Neural crest cell (in vitro differentiated cells): ENCODE measurements around the gene ASF1A. TPM values are rescaled to one million over a fixed set of nuclear protein-coding genes. Genes with fewer than 3 reads are reported as not detected.

ENCODE experiments used
- DNase-seq: peaks from one replicate; pipeline ENCODE4 v3.0.0; 2021; ENCODE audit warnings: low read depth, mixed read lengths, low spot score
- H3K27ac Mint-ChIP-seq: one replicate; pipeline ENCODE4 v1.8.0; 2021; ENCODE audit warnings: mild to moderate bottlenecking, mixed read lengths; ENCODE audit not compliant: unreplicated experiment
- H3K27me3 Mint-ChIP-seq: 2 replicates; pipeline ENCODE4 v1.8.0; 2021; ENCODE audit warnings: low read depth, mild to moderate bottlenecking, mixed read lengths
- H3K36me3 Mint-ChIP-seq: 2 replicates; pipeline ENCODE4 v1.8.0; 2021; ENCODE audit warnings: low read depth, mild to moderate bottlenecking, mixed read lengths
- H3K4me1 Mint-ChIP-seq: 2 replicates; pipeline ENCODE4 v1.8.0; 2021; ENCODE audit warnings: mixed read lengths
- H3K4me3 Mint-ChIP-seq: one replicate; pipeline ENCODE4 v1.8.0; 2021; ENCODE audit warnings: mild to moderate bottlenecking, mixed read lengths
- H3K9me3 Mint-ChIP-seq: 2 replicates; pipeline ENCODE4 v1.8.0; 2021; ENCODE audit warnings: mixed read lengths
- CTCF ChIP-seq: fragments of 200-600 bp; sonication (generic); conservative IDR thresholded peaks from 2 replicates; pipeline ENCODE4 v1.5.0; 2021; ENCODE audit warnings: antibody characterized with exemption, mild to moderate bottlenecking
- total RNA-seq: library from RNA; stranded (reverse); gene quantifications from 2 replicates; pipeline ENCODE4 v1.2.1, GENCODE V29; 2021

Gene ASF1A
- total RNA-seq, 1 donor from 2014 or later: 39.6 TPM

DNA sequence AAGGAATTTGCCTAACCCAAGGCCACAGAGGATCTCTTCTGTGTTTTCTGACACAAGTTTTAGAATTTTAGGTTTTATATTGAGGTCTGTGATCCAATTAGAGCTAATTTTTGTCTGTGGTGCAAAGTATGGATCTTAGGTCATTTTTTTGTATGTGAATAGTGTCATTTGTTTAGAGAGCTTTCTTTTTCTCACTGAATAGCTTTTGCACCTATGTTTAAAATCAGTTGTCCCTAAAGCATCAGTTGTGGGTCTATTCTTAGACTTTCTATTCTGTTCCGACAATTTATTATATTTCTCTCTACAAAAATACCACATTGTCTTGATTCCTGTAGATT, 41.3 kb downstream of the ASF1A start:
- no peak for TF ChIP-seq CTCF
- peaks cover 30% of the 10 kb centered on the region for H3K4me1 Mint-ChIP-seq

DNA sequence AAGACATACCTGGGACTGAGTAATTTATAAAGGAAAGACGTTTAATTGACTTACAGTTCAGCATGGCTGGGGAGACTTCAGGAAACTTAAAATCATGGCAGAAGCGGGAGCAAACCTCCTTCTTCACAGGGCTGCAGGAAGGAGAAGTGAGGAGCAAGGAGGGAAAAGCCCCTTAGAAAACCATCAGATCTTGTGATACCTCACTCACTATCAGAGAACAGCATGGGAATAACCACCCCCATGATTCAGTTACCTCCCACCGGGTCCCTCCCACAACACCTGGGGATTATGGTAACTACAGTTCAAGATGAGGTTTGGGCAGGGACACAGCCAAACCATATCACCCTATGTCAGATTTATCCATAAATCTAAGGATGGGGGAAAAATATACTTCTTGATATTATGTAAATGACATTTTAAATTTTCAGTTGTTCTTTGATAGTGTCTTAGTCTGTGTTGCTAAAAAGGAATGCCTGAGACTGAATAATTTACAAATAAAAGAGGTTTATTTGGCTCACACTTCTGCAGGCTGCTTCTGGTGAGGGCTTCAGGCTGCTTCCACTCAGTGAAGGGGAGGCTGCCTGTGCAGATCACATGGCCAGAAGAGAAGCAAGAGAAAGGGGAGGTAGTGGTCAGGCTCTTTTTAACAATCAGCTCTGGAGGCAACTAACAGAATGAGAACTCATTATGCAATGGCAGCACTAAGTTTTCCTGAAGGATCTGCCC, 42.2 kb downstream of the ASF1A start:
- H3K27ac Mint-ChIP-seq: no peak overlapping the region
- H3K4me1 Mint-ChIP-seq: peaks cover 30% of the 10 kb centered on the region
- no peaks in the 10 kb centered on the region for H3K27me3 Mint-ChIP-seq
- H3K36me3 Mint-ChIP-seq: peaks cover 15% of the 10 kb centered on the region
- TF ChIP-seq CTCF: no peak
- DNase-seq: no peak
- peak overlapping the region; percentile 95 for H3K4me3 Mint-ChIP-seq
- peaks cover 5% of the 10 kb centered on the region for H3K9me3 Mint-ChIP-seq

More for the DNA sequence above, 41.3 kb downstream of the ASF1A start:
- H3K4me3 Mint-ChIP-seq: peak overlapping the region; percentile 95
- H3K9me3 Mint-ChIP-seq: peaks cover 3% of the 10 kb centered on the region
- peaks cover 13% of the 10 kb centered on the region for H3K36me3 Mint-ChIP-seq
- no peaks in the 10 kb centered on the region for H3K27me3 Mint-ChIP-seq
- peak overlapping the region; percentile 99 for H3K27ac Mint-ChIP-seq
- DNase-seq: no peak

GRCh38 chr6:118939683-118940082, 45.7 kb downstream of the ASF1A start:
- DNase-seq: no peak
- peaks cover 31% of the 10 kb centered on the region for H3K36me3 Mint-ChIP-seq
- H3K9me3 Mint-ChIP-seq: peaks cover 13% of the 10 kb centered on the region
- no peak overlapping the region for H3K27ac Mint-ChIP-seq
- peaks cover 15% of the 10 kb centered on the region for H3K4me1 Mint-ChIP-seq
- no peaks in the 10 kb centered on the region for H3K27me3 Mint-ChIP-seq
- no peak overlapping the region for H3K4me3 Mint-ChIP-seq
- TF ChIP-seq CTCF: no peak

DNA sequence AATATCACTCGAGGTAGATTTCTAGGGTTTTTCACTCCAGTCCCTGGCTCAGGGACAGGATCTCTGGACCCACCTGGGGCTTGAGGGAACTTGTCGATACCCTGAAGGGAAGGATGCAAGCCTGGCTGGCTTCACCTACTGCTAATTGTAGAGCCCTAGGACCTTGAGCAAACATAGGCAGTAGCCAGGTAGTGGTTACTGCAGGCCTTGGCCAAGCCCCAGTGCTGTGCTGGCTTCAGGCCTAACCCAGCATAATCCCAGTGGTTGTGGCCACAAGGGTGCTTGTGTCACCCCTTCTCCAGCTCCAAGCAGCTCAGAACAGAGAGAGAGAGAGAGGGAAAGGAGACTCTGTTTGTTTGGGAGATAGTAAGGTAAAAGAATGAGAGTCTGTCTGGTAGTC, 46.8 kb downstream of the ASF1A start:
- H3K27me3 Mint-ChIP-seq: no peaks in the 10 kb centered on the region
- peaks cover 8% of the 10 kb centered on the region for H3K4me1 Mint-ChIP-seq
- peaks cover 38% of the 10 kb centered on the region for H3K36me3 Mint-ChIP-seq
- H3K9me3 Mint-ChIP-seq: peaks cover 16% of the 10 kb centered on the region
- H3K4me3 Mint-ChIP-seq: no peak overlapping the region
- H3K27ac Mint-ChIP-seq: no peak overlapping the region
- no peak for TF ChIP-seq CTCF
- no peak for DNase-seq

- peaks cover 31% of the 10 kb centered on the region for H3K9me3 Mint-ChIP-seq
- TF ChIP-seq CTCF: no peak
- peaks cover 51% of the 10 kb centered on the region for H3K36me3 Mint-ChIP-seq
- no peak overlapping the region for H3K27ac Mint-ChIP-seq
- no peak for DNase-seq
- H3K27me3 Mint-ChIP-seq: no peaks in the 10 kb centered on the region
- H3K4me1 Mint-ChIP-seq: no peaks in the 10 kb centered on the region
- no peak overlapping the region for H3K4me3 Mint-ChIP-seq
Measured at GRCh38 chr6:118945217-118945616, 51.3 kb downstream of the ASF1A start.
